Choroid plexus epithelial cell (primary cell): ENCODE data around the gene S100A14.
"Not testable (repeated sequence)": the region's sequence is repeated elsewhere in the genome, so short reads cannot be mapped to it uniquely, and the experiment has no call there.

Experiments used
- DNase-seq: peaks from one replicate; pipeline ENCODE4 v3.0.0-alpha.2; 2010; ENCODE audit warnings: low read depth
- H3K4me3 ChIP-seq: 2 replicates; pipeline ENCODE4 v1.5.1; 2011; ENCODE audit warnings: low read depth, mild to moderate bottlenecking, control low read depth, low read length, moderate library complexity
- CTCF ChIP-seq: conservative IDR thresholded peaks from 2 replicates; pipeline ENCODE4 v1.5.1; 2011; ENCODE audit warnings: low read depth, mild to moderate bottlenecking, control low read depth, inconsistent platforms, low read length, moderate library complexity

The S100A14 gene

GRCh38 chr1:153597206-153597605 is 18.9 kb downstream of the S100A14 start:
- DNase-seq: peak; percentile 47
- H3K4me3 ChIP-seq: no peak overlapping the region
- no peak for TF ChIP-seq CTCF

GRCh38 chr1:153592748-153593147 is 23.4 kb downstream of the S100A14 start:
- no peak overlapping the region for H3K4me3 ChIP-seq
- no peak for TF ChIP-seq CTCF
- no peak for DNase-seq

GRCh38 chr1:153588482-153588881 is 27.6 kb downstream of the S100A14 start:
- H3K4me3 ChIP-seq: no peak overlapping the region
- no peak for DNase-seq
- TF ChIP-seq CTCF: no peak

- H3K4me3 ChIP-seq, DNase-seq: not testable (repeated sequence)
Observed at GRCh38 chr1:153588033-153588432, 28.1 kb downstream of the S100A14 start.

GRCh38 chr1:153587314-153587713 is 28.8 kb downstream of the S100A14 start:
- no peak overlapping the region for H3K4me3 ChIP-seq
- no peak for DNase-seq
- no peak for TF ChIP-seq CTCF

- no peak for DNase-seq
- no peak overlapping the region for H3K4me3 ChIP-seq
Observed at GRCh38 chr1:153586347-153586746, 29.8 kb downstream of the S100A14 start.

GRCh38 chr1:153585006-153585405 is 31.1 kb downstream of the S100A14 start:
- no peak overlapping the region for H3K4me3 ChIP-seq
- no peak for TF ChIP-seq CTCF
- no peak for DNase-seq

More at GRCh38 chr1:153586347-153586746, 29.8 kb downstream of the S100A14 start:
- no peak for TF ChIP-seq CTCF

GRCh38 chr1:153583976-153584375 is 32.1 kb downstream of the S100A14 start:
- DNase-seq: peak; percentile 50
- TF ChIP-seq CTCF: no peak
- no peak overlapping the region for H3K4me3 ChIP-seq

GRCh38 chr1:153583514-153583913 is 32.6 kb downstream of the S100A14 start:
- H3K4me3 ChIP-seq, DNase-seq: not testable (repeated sequence)

- not testable (repeated sequence) for DNase-seq, H3K4me3 ChIP-seq
Observed at GRCh38 chr1:153582836-153583235, 33.3 kb downstream of the S100A14 start.
